ENCODE data around the gene MAP2K5. TPM values are rescaled to one million over a fixed set of nuclear protein-coding genes. Genes with fewer than 3 reads are reported as not detected.

MAP2K5 gene
- total RNA-seq, 2 donors from 2014 or later = 10.7 to 15.7 TPM

DNA sequence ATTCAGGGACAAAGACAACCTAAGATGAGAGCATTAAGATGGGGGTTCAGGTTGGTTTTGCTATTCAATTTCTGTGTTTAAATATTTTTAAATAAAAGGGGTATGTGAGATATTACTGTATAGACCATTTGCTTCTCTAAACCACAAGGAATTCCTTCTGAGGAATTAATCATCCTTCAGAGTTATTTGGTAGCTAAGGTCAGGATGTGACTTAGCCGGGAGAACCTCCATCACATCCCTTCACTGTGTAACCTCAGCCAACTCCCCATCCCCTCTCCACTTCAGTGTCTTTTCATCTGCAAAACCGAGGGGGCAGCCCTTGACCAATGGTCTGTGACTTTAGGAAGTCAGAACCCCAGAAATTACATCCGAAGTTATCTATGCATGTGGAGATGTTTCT lies 234.1 kb downstream of the MAP2K5 start:
- intact Hi-C loops (cut with DNase I) = no loop called here
- Histone ChIP-seq H3K27me3 (replicated peaks; ENCODE audit: insufficient read depth) (no peaks in the 10 kb centered on the region), H3K36me3 (no peaks in the 10 kb centered on the region), H3K27ac (no peak overlapping the region), H3K4me3 (no peak overlapping the region), H3K9me3 (no peaks in the 10 kb centered on the region), H3K4me1 (replicated peaks) (no peaks in the 10 kb centered on the region)
- DNase-seq (ENCODE audit: low spot score) = no peak
- WGBS = 91% methylated on average over 3 of the region's 3 CpGs
- TF ChIP-seq POLR2A (IDR thresholded peaks at IDR 0.05) (no peak), POLR2AphosphoS5 (IDR thresholded peaks at IDR 0.05) (no peak)
- TF ChIP-seq, protein P1, sequence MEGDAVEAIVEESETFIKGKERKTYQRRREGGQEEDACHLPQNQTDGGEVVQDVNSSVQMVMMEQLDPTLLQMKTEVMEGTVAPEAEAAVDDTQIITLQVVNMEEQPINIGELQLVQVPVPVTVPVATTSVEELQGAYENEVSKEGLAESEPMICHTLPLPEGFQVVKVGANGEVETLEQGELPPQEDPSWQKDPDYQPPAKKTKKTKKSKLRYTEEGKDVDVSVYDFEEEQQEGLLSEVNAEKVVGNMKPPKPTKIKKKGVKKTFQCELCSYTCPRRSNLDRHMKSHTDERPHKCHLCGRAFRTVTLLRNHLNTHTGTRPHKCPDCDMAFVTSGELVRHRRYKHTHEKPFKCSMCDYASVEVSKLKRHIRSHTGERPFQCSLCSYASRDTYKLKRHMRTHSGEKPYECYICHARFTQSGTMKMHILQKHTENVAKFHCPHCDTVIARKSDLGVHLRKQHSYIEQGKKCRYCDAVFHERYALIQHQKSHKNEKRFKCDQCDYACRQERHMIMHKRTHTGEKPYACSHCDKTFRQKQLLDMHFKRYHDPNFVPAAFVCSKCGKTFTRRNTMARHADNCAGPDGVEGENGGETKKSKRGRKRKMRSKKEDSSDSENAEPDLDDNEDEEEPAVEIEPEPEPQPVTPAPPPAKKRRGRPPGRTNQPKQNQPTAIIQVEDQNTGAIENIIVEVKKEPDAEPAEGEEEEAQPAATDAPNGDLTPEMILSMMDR (IDR thresholded peaks at IDR 0.05) = no peak

DNA sequence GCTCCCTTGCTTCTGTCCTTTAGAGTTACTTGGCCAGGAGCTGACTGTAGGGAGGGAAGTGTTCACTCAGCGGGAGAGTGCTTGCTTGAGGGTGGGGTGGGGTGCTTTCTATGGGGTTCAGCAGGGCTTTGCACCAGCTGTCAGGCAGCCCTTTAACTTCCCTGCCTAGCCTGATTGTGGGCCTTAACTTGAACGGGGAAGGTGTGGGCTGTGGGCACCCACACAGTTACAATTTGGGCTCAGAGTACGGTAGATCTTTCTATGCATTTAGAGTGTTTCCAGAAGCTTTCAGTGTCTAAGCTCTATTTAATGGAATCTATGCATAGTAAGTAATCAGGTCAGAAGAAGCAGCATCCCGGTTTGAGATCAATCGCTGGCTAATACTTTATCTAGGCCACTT lies 234.6 kb downstream of the MAP2K5 start:
- Histone ChIP-seq H3K36me3 (no peaks in the 10 kb centered on the region), H3K27me3 (replicated peaks; ENCODE audit: insufficient read depth) (no peaks in the 10 kb centered on the region), H3K4me3 (no peak overlapping the region), H3K27ac (no peak overlapping the region), H3K9me3 (no peaks in the 10 kb centered on the region), H3K4me1 (replicated peaks) (no peaks in the 10 kb centered on the region)
- TF ChIP-seq, protein P1 (IDR thresholded peaks at IDR 0.05) = no peak
- TF ChIP-seq POLR2A (IDR thresholded peaks at IDR 0.05) (no peak), POLR2AphosphoS5 (IDR thresholded peaks at IDR 0.05) (no peak)
- WGBS = 83% methylated on average over 5 of the region's 5 CpGs
- intact Hi-C loops (cut with DNase I) = no loop called here
- DNase-seq (ENCODE audit: low spot score) = no peak

DNA sequence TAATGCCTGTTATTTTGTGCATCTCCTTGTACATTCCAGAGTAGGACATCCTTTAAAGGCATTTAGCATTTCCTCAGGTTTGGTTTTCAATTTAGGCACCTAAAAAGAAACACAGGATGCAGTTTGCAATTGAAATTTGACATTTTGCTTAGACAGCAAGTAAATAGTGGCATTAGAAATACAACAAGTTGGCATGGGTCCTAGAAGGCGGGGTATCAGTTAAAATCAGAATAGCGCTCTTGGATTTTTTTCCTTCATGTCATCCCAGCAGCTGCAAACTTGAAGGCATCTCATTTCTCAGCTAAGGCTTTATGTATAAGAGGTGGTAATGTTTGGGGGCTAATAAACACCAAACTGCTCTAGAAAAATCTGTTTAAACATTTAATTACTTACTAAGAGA lies 235.3 kb downstream of the MAP2K5 start:
- no peak for TF ChIP-seq POLR2AphosphoS5 (IDR thresholded peaks at IDR 0.05)
- no peak for TF ChIP-seq POLR2A (IDR thresholded peaks at IDR 0.05)
- TF ChIP-seq, protein P1 (IDR thresholded peaks at IDR 0.05) = no peak
- intact Hi-C loops (cut with DNase I) = no loop called here
- 81% methylated on average over 2 of the region's 2 CpGs for WGBS
- H3K36me3 ChIP-seq = no peaks in the 10 kb centered on the region
- H3K27me3 ChIP-seq (replicated peaks; ENCODE audit: insufficient read depth) = no peaks in the 10 kb centered on the region
- H3K27ac ChIP-seq = no peak overlapping the region
- no peaks in the 10 kb centered on the region for H3K4me1 ChIP-seq (replicated peaks)
- DNase-seq (ENCODE audit: low spot score) = no peak
- H3K4me3 ChIP-seq = no peak overlapping the region
- H3K9me3 ChIP-seq = no peaks in the 10 kb centered on the region

DNA sequence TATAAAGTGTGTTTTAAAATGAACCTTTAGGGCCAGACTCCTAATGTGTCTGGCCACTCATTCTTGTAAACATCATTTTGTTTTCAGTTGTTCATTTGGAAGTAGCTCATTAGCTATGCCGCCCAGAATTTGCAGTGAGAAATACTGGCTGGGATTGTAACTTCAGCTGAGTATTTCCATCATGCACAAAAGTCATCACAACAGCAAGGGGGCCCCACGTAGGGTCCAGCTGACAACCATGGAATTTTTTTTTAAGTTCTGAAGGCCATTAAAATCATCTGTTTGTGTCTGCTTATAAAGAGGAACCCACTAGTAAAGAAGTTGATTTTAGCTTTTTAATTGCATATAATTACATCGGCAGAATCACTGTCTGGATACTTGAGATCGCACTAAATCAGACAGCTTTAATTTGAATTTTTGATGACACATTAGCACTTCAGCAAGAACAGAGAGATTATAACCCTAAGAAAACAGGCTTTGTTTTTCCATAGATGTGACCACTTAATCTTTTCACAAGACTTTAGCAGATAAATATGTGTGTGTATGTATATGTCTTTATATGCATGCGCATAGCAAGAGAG lies 236.6 kb downstream of the MAP2K5 start:
- no peaks in the 10 kb centered on the region for H3K4me1 ChIP-seq (replicated peaks)
- H3K9me3 ChIP-seq = no peaks in the 10 kb centered on the region
- no peak overlapping the region for H3K27ac ChIP-seq
- DNase-seq (ENCODE audit: low spot score) = no peak
- no peak overlapping the region for H3K4me3 ChIP-seq
- no peaks in the 10 kb centered on the region for H3K27me3 ChIP-seq (replicated peaks; ENCODE audit: insufficient read depth)
- H3K36me3 ChIP-seq = no peaks in the 10 kb centered on the region
- 82% methylated on average over 5 of the region's 5 CpGs for WGBS
- no peak for TF ChIP-seq POLR2A (IDR thresholded peaks at IDR 0.05)
- TF ChIP-seq, protein P1 (IDR thresholded peaks at IDR 0.05) = no peak
- no peak for TF ChIP-seq POLR2AphosphoS5 (IDR thresholded peaks at IDR 0.05)
- intact Hi-C loops (cut with DNase I) = no loop called here

DNA sequence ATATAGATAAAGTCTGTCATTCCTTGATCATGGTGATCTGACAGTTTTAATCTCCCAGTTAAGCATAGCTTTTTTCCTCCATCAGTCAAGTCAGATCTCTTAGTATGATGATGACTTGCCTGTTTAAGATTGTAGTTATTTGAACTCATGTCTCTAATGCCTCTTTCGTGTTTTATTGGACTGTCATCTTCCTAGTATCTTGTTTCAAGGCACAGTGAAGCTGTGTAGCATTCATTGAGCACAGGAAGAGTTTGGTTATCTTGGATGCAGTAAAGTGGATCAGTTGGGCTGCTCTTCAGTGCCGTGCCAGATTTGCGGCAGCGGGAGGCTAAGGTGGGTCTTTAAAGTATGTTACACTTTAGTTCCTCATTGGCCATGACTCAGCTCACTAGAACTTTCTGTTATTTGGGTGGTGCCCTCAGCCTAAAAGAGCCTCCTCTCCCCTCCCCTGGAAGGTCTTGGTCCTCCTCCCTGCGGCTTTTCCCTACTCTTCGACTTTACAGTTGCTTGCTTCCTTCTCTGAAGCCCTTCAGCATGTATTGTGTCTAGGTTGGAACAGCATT lies 237.1 kb downstream of the MAP2K5 start:
- DNase-seq (ENCODE audit: low spot score) = no peak
- TF ChIP-seq POLR2A (IDR thresholded peaks at IDR 0.05) = no peak
- TF ChIP-seq POLR2AphosphoS5 (IDR thresholded peaks at IDR 0.05) = no peak
- TF ChIP-seq, protein P1 (IDR thresholded peaks at IDR 0.05) = no peak
- Histone ChIP-seq H3K9me3 (no peaks in the 10 kb centered on the region), H3K4me1 (replicated peaks) (no peaks in the 10 kb centered on the region), H3K27me3 (replicated peaks; ENCODE audit: insufficient read depth) (no peaks in the 10 kb centered on the region), H3K27ac (no peak overlapping the region), H3K36me3 (no peaks in the 10 kb centered on the region), H3K4me3 (no peak overlapping the region)
- intact Hi-C loops (cut with DNase I) = no loop called here
- 80% methylated on average over 6 of the region's 6 CpGs for WGBS
